HG03378 (cell line): ENCODE results near the gene OSTN.
A peak's percentile ranks its signal among the peaks of the same experiment; 100 is the strongest.
"Not testable (repeated sequence)": the region's sequence is repeated elsewhere in the genome, so short reads cannot be mapped to it uniquely, and the experiment has no call there.

Experiments used
- ATAC-seq: cut with Tn5 transposase; IDR thresholded peaks from one replicate; pipeline ENCODE4 v1.9.1; 2021; ENCODE audit warnings: mild to moderate bottlenecking, moderate library complexity; ENCODE audit not compliant: unreplicated experiment

Gene OSTN

DNA sequence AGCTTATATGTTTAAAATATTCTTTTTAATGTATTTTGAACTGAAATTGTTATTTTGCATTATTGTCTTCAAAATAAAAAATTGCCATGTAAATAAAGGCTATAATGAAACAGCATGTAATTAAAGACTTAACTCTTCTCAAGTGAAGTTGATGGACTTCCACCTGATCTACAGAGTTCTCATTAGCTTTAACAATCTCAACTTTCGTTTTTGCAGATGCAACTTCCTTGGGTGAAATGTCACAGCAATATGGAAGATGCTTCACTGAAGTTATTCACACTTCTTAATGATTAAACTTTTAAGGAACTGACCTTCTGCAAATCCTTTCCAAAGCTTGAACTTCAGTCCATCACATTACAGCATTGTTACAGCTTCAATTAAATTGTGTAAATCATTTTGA is 63.6 kb downstream of the OSTN start:
- ATAC-seq: peak; percentile 58

DNA sequence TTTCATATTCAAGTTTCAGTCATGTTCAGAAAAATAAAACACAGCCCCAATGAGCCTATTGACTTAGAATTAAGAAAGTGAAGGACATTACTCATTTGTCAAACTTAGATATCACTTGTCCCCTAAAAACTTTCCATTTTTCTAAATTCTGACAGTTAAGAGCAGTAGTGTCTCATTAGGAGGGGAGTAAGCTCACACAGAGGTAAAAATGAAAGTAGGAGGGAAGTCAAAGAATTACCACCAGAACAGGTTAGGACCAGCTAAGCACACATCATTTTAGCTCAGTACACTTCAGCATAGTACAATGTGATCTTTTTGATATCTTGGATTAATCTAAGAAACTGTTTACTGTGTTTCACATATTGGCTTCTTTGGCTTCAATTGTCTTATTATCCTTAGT is 64.3 kb downstream of the OSTN start:
- ATAC-seq: peak; percentile 91

DNA sequence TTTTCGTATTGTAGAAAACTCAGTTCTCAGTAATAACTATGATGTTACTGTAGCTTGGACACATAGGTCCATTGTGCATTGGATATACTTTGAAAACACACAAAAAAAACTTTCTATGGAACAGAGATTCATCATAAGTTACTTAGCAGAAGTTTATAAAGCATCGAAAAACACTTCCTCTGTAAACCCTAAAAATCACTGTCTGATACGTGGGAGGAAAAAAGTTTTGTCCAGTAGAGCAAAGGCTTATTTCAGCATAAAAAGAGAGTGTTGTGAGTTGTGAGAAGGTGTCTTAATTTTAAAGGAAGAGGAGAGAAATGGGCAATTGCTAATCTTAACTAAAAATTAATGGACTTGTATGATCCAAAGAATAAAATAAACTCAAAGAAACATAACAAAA is 64.8 kb downstream of the OSTN start:
- no peak for ATAC-seq

DNA sequence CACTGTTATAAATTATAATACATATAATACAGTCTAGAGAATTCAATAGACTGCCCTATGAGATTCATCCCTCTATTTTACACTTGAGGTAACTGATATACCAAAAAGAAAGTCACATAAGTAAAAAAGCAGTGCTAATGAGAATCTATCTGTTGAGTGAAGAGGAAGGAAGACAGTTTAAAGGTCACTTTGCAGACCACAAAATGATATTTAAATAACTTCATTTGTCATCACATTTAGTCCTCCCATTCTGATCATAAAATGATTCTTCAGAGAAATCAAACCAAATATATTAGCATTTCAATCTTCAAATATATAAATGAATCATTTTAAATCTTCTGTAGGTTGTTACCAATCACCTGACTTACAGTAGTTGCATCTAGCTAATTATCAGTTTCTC is 69.7 kb downstream of the OSTN start:
- no peak for ATAC-seq

DNA sequence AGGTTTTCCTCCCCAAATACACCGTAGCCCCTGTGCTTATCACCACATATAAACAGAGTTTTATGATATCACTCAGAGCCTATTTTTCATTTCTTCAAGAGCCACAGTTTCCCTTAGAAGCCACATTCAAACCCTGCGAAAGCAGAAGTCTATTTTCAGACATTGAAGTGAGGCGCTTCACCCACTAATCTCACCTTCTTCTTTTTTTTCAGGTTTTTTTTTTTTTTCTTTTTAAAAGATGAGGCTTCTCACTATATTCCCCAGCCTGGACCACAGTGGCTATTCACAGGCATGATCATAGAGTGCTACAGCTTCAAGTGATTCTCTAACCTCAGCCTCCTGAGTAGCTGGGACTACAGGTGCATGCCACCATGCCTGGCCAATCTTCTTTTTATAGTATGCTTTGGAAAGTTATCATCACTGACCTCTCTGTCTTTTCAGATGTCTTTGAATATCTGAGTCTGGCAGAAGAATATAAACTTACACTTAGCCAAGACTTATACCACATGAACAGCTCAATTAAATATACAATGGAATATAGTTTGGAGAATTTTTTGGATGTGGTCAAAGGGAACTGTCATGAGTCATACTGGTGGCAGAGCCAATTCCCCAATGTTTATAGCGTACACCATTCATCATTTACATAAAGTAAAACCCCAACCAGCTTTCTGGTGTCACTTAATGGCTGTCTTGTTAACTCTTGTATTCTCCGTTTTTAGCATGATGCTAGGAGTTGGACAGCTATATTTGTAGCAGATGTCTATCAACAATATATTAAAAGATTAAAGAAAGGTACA is 70.4 kb downstream of the OSTN start:
- ATAC-seq: peak; percentile 71

DNA sequence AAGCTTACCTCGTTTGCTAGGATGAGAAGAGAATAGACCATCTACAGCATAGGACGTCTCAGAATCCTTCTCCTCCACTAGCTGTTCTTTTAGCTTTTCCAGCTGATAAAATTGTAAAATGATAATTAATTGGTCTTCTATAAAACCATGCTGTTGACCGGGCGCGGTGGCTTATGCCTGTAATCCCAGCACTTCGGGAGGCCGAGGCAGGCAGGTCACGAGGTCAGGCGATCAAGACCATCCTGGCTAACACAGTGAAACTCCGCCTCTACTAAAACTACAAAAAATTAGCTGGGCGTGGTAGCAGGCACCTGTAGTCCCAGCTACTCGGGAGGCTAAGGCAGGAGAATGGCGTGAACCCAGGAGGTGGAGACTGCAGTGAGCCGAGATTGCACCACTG is 76.2 kb downstream of the OSTN start:
- ATAC-seq: not testable (repeated sequence)

DNA sequence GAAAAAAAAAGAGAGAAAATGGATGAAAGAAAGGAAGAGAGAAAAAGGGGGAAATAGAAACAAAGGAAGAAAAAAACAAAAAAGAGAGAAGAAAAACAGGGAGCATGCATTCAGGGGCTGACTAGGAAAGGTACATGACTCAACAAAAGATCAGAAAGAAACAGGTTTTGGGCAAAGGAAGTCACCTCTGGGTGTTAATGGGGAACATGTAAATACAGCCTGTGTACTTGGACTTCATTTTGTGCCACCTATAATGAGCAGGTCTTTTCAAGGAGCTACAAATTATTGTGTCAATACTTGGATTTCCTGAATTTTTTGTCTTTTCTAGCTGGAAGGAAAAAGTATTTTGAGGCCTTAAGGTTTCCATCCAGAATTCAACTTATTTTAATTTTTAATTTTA is 76.7 kb downstream of the OSTN start:
- no peak for ATAC-seq

DNA sequence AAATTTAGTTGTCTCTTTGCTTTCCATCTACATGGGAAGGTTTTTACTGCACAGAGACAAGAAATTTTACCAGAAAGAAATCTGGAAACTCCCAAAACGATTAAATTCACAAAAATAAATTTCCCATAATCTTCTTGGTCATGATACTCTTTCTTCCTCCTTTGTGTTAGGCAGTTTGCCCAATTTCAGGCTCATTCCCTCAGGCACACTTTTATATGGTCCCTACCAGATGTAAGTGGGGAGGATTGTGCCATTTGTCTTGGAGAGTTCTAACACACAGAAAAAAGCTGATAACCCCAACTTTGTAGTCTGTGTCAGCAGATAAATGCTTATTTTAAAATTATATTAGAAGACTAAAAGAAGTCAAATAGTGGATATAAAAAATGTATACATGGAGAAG is 81.1 kb downstream of the OSTN start:
- no peak for ATAC-seq

DNA sequence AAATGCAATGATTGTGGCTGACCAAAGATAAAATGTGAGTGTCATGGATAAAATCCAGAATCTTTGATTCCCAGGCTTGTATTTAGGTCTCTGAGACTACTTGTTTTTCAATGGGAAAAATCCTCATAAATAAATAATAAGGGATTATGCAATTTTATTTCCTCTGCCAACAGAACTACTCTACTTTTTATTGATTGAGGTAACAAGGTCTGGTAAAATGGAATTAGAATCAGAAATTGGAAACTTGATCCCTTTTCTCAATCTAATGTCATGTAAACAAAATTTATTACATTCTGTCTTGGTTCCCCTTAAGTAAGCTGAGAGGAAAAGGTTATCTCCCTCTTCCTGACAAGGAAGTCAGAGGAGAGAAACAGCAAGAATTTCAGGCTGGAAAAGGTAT is 81.8 kb downstream of the OSTN start:
- ATAC-seq: no peak

DNA sequence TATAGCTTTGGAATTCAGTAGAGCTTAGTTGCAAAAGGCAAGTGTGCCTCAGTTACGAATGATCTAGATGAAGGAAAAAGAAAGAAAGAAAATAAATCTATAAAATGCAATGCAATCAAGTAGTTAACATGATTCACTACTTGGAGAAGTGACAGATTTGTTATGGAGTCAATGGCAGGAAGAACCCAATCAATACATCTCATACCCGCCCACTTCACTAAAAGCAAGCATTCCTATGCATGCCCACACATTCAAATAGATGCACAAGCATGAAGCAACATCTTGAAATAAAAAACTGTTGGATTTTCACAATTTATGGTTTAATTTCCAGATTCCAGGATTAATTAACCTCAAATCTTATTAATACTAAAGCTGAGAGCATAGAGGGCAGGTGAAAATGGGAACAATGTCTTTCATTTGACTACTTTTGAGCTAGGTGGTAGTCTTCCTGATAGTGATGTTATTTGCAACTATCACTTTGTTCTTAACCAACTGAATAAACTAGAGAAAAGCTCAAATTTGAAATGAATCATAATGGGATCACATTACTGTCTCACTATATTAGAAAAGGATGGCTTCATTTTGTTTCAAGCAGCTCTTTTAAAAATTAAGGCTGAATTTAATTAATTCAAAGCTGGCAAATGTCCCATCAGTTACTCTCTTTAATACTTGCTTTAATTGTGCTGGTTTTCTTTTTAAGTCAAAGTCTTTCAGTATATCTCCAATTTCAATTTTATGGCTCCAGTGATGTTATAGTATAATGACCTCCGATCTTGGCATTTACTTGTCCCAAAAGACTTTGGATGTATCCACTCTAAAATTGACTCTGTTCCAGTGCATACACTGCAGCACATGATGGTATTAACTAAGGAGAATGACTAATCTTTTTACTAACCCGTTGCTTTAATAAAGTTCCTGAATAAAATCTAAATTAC is 83.5 kb downstream of the OSTN start:
- ATAC-seq: peak; percentile 14

DNA sequence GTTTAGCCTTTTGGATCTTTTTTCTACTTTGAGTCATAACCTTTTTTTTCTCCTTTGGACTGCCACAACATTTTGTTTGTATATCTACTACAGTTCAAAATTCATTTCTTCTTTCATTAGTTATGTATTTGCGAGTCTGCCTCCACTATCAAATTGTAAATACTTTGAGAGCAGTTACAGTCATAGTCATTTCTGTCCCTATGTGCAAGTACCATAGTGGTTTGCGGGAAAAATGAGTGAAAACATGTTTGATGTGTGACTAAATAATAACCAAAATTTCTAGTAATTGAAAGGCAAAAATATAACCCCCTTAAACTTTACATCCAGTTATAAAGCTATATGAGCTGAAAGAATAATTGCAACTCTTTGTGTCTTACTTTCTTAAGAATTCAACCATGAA is 84.4 kb downstream of the OSTN start:
- peak; percentile 83 for ATAC-seq

DNA sequence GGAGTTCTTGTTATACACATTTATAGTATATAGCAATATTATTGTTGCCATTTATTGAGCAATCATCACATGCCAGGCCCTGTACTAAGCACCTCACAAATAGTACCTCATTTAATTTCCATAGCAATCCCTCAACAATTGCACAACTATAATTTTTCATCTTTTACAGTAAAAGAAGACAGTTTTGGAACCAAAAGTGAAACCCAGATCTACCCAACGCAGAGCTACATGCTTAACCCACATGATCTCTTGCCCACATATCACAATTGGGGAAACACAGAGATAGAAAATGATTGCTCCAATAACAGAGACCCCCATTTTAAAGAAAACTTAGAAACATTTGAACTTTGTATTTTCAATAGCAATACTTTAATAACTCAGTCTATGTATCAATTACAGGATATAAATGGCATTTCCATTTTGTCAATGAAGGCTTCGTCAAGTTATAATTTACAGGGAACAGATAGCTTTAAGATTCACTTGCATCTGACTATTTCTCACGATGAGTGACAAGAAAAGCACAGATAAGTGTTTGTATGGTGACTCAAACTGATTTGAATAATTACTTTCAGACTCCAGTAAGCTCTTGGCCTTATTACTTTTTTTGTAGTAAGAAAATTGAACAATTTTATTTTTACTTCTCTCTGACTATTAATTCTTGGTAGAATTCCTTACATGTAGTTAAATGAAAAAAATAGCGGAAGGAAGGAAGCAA is 91.4 kb downstream of the OSTN start:
- peak; percentile 86 for ATAC-seq

DNA sequence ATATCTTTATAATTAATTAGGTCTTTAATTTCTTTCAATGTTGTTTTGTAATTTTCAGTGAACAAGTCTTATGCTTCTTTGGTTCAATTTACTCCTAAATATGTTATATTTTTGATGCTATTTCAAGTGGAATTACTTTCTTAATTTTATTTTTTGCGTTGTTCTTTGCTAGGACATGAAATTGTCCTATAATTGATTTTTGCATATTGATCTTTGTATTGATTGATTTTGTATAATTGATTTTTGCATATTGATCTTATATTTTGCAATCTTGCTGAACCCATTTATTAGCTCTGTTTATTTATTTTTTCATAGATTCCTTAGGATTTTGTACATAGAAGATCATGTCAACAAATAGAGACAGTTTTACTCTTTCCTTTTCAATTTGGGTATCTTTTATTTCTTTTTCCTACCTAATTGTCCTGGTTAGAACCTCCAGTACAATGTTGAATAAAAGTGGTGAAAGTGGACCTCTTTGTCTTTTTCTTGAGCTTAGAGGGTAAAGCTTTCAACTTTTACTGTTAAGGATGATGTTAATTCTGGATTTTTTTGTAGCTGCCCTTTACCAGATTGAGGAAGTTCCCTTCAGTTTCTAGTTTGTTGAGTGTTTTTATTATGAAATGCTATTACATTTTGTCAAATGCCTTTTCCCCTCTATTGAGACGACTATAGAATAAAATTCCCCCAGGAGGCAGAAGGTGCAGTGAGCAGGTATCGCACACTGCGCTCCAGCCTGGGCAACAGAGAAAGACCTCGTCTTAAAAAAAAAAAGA is 93.4 kb downstream of the OSTN start:
- no peak for ATAC-seq

DNA sequence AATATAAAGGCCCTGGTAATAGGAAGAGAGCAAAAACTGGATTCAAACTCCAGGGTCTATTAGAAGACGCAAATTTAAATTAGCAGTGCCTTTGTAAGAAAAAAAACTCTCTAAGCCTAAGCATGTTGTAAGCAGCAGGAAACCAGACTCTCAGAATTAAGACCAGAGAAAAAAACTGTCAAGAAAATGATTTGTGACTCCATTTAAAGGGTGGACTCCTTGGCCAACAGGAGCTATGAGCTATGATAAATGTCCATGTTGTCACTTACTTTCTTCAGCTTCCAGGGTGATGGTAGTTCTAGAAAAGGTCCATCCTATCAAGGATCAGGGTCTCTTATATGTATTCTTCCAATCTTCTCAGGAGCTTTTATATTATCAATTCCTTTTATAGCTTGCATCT is 95.2 kb downstream of the OSTN start:
- ATAC-seq: no peak

DNA sequence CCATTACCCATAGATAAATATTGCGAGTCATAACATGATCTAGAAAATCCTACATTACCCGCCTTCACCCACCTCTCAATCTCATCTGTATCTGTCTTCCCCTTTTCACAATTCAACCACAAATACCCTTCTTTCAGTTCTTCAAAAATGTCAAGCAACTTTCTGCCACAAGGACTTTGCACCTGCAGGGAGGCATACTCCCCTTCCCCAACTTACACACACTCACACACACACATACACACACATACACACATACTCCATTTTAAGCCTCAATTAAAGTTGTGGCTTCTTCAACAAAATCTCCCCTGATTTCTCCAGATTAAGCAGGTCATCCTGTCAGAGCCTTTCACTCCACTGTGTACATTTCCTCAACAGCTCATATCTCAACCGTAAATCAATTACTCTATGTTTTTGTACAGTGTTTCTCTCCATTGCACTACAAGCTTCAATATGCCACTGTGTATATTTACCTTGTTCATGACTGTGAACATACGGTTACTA is 97.0 kb downstream of the OSTN start:
- peak; percentile 85 for ATAC-seq

DNA sequence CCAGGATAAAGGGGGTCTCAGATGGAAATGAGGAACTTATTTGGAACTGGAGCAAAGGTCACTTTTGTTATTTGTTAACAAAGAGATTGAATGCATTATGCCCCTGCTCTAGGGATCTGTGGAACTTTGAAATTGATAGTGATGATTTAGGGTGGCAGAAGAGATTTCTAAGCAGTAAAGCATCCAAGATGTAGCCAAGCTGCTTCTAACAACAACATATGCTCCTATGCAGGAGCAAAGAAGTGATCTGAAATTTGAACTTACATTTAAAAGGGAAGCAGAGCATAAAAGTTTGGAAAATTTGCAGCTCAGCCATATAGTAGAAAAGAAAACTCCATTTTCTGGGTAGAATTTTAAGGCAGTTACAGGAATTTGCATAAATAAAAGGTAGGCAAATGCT is 99.8 kb downstream of the OSTN start:
- ATAC-seq: no peak

DNA sequence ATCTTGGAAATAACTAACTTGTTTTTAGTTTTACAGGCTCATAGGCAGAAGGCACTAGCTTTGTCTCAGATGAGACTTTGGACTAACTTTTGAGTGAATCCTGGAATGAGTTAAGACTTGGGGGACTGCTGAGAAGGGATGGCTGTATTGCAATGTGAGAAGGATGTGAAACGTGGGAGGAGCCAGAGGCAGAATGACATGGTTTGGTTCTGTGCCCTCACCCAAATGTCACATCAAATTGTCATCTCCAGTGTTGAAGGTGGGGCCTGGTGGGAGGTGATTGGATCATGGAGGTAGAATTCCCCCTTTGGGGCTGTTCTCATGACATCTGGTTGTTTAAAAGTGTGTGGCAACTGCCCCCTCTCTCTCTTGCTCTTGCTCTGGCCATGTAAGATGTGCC is 101.4 kb downstream of the OSTN start:
- no peak for ATAC-seq

DNA sequence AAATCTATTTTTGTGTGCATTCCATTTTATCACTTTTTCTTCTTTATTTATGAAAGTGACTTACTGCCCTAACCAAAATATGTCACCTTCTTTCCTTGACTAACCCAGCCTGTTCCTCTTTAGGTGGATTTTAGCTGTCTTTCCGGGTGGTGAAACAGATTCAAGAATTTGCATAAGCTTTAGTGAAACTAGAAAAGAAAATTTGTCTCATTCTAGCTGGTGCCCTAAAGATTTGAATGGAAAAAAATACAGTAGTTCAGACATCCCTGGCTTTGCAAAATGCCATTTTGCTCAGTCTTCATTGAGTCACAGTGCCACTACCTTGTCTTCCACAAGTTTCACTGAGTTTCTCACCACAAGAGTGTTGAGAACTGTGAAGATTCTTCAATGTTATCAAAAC is 102.0 kb downstream of the OSTN start:
- ATAC-seq: peak; percentile 82

DNA sequence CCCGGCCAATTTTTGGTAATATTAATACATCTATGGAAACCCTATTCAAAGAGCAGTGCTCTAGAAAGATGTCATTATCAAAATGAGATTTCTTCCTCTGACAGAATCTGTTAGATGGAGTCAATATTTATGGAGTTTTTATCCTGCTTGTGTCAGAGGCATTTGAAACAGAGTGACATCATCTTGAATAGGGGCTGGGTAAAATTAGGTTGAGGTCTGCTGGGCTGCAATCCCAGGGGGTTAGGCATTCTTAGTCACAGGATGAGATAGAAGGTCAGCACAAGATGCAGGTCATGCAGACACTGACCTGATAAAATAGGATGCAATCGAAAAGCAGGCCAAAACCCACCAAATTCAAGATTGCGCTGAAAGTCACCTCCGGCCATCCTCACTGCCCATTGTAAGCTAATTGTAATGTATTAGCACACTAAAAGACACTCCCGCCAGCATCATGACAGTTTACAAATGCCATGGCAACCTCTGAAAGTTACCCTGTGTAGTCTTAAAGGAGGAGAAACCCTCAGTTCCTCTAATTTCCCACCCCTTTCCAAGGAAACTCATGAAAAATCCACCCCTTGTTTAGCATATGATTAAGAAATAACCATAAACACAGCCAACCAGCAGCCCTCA is 102.9 kb downstream of the OSTN start:
- ATAC-seq: no peak

DNA sequence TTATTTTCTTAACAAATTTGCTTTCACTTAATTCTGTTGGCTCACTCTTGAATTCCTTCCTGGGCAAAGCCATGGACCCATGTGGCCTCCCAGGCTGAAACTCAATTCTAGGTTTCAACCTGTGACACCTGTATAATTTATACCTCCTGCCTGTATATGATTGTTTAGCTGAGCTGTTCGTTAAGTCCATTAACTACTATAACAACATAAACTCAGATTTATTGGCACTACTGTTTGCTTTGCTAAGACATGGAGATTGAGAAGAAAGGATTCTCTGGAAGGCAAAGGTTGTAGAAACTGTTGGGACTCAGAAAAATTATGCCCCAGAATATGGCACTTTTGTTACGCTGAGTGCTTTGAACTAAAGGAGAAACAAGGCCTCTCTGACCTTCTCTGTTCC is 103.4 kb downstream of the OSTN start:
- ATAC-seq: no peak
